WI38 (cell line): ENCODE data around the gene WHAMM.

Experiments used
- H3K4me3 ChIP-seq: 2 replicates; pipeline ENCODE4 v1.5.1; 2011; ENCODE audit warnings: low read depth, mild to moderate bottlenecking, control low read depth, low read length
- CTCF ChIP-seq: IDR thresholded peaks from 2 replicates; pipeline ENCODE4 v1.5.1; 2012; ENCODE audit warnings: low read depth, mild to moderate bottlenecking, control low read depth, low read length

The WHAMM gene

DNA sequence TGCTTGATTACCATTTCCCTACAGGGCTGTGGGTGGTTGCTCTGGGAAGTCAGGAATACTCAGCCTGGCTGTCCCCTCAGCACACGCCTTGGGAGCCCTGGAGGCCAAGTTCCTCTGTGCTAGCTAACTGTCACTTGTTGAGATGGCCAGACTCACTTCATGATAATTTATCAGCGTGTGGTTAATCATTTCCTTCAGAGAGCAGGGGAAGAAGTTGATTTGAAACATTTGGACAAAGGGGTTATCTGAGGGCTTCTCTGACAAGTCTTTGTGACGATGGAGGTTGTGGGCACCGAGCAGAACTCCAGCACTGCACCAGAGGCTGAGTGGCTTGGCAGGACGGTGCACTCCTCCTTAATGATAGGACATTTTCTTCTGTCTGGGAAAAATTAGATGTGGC, 61.9 kb downstream of the WHAMM start:
- no peak for TF ChIP-seq CTCF
- no peak overlapping the region for H3K4me3 ChIP-seq

DNA sequence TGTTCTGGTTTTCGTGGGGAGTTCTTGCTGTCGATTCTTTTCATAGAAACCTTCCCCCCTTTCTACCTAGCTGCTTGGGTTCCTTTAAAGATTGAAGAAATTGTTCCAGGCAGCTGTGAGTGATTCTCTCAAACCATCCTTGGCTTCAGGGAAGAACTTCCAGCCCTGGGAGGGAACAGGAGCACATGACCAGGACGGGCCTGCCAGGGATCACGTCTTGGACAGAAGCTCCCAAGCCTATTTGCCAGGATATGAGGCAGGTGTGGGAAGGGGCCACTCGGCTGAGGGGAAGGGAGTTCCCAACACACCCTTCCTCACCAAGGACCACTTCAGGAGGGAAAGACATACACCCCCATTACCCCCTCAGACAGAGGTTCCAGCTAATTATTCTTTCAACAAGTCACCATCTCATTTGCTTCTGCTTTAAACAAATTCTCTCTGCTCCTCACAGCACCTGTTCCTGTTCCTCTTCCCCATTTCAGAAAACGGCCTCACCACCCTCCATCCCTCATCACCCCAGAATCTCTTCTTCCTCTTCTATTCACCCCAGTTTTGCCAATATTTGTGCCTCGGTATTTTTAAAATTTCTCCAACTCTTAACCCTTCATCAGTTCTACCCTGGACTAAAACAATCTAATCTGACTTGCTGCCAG, 62.5 kb downstream of the WHAMM start:
- no peak overlapping the region for H3K4me3 ChIP-seq
- no peak for TF ChIP-seq CTCF

GRCh38 chr15:82873000-82873680, 63.7 kb downstream of the WHAMM start:
- no peak overlapping the region for H3K4me3 ChIP-seq
- TF ChIP-seq CTCF, result no peak

- H3K4me3 ChIP-seq, result no peak overlapping the region
- no peak for TF ChIP-seq CTCF
These were observed 64.8 kb downstream of the WHAMM start for GRCh38 chr15:82874267-82874666.

DNA sequence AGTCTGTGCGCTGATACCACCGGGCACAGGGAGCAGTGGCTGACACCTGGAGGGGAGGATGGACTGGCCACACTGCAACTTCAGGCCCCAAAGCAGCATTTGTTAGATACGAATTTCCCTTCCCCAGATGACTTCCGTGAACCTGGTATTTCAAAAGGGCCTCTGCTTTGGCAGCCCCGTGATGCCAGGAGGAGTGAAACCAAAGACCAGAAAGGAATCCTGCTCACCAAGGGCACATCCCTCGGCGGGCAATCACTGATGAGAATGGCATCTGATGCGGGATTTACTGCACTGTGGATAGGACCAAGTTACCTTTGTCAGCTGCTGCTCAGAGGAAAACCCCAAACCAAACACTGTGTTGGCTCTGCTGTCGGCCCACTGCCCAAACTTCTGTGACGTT, 65.5 kb downstream of the WHAMM start:
- no peak overlapping the region for H3K4me3 ChIP-seq
- no peak for TF ChIP-seq CTCF

DNA sequence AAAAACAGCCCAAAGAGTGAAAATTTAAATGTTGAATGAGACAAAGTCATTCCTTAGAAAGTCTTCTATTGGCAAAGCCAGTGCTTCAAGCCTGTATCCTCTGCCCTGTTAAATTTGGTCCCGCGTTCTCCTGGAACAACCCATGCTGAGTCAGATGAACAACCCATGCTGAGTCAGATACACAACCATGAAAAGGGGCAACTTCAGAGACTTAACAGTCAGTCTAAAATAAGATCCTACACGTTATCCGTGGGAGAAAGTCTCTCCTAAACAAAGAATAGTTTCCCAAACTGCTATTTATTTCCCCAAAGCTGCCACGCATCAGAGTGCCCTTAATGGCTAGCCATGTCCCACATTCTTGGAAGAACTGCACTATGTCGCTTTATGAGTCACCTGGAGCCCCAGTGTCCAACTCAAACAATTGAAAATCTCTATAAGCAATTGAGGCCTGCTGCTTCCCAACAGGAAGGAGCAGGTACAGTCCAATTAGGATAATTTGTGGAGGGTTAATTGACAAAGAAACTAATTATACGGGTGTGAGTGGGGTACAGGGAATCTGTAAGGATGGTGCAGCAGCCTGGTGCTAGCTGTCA, 66.1 kb downstream of the WHAMM start:
- no peak overlapping the region for H3K4me3 ChIP-seq
- no peak for TF ChIP-seq CTCF

- H3K4me3 ChIP-seq, result no peak overlapping the region
- no peak for TF ChIP-seq CTCF
These were observed 68.4 kb downstream of the WHAMM start for GRCh38 chr15:82877825-82878224.
